Neural progenitor cell (in vitro differentiated cells): ENCODE data around the gene PDHB.

ENCODE experiments used
- CTCF ChIP-seq: fragments of 200-600 bp; sonication (generic); IDR thresholded peaks from 2 replicates; pipeline ENCODE4 v1.5.1; 2017; ENCODE audit warnings: antibody characterized with exemption, mild to moderate bottlenecking
- EZH2 ChIP-seq: fragments of 200-600 bp; sonication (generic); IDR thresholded peaks from 2 replicates; pipeline ENCODE4 v1.6.1; 2017; ENCODE audit warnings: antibody characterized with exemption, mild to moderate bottlenecking, moderate library complexity
- EZH2phosphoT487 ChIP-seq: fragments of 200-600 bp; sonication (generic); IDR thresholded peaks from 2 replicates; pipeline ENCODE4 v1.6.1; 2017; ENCODE audit warnings: antibody characterized with exemption

- TF ChIP-seq CTCF (no peak), EZH2 (no peak), EZH2phosphoT487 (no peak)
Measured at GRCh38 chr3:58417075-58417474, 16.6 kb downstream of the PDHB start.
